IPS-11a (cell line): ENCODE measurements around the gene UBXN6.

Experiments used
- H3K4me3 ChIP-seq: one replicate; pipeline ENCODE4 v1.5.1; 2013; ENCODE audit warnings: low read depth, low read length, control low read depth

UBXN6 gene

GRCh38 chr19:4443188-4443587 lies 14.4 kb downstream of the UBXN6 start:
- H3K4me3 ChIP-seq = no peak overlapping the region

GRCh38 chr19:4442819-4443146 lies 14.8 kb downstream of the UBXN6 start:
- no peak overlapping the region for H3K4me3 ChIP-seq

GRCh38 chr19:4441994-4442818 lies 15.4 kb downstream of the UBXN6 start:
- no peak overlapping the region for H3K4me3 ChIP-seq

GRCh38 chr19:4439243-4439642 lies 18.4 kb downstream of the UBXN6 start:
- H3K4me3 ChIP-seq = no peak overlapping the region

- no peak overlapping the region for H3K4me3 ChIP-seq
Measured at GRCh38 chr19:4437103-4437502, 20.5 kb downstream of the UBXN6 start.

- H3K4me3 ChIP-seq = no peak overlapping the region
Measured at GRCh38 chr19:4436231-4436630, 21.4 kb downstream of the UBXN6 start.

- H3K4me3 ChIP-seq = no peak overlapping the region
Measured at GRCh38 chr19:4434391-4434790, 23.2 kb downstream of the UBXN6 start.

GRCh38 chr19:4432918-4433506 lies 24.6 kb downstream of the UBXN6 start:
- no peak overlapping the region for H3K4me3 ChIP-seq

- no peak overlapping the region for H3K4me3 ChIP-seq
Measured at GRCh38 chr19:4431808-4432674, 25.6 kb downstream of the UBXN6 start.

GRCh38 chr19:4431296-4431695 lies 26.3 kb downstream of the UBXN6 start:
- H3K4me3 ChIP-seq = no peak overlapping the region

GRCh38 chr19:4430760-4431159 lies 26.8 kb downstream of the UBXN6 start:
- no peak overlapping the region for H3K4me3 ChIP-seq

- no peak overlapping the region for H3K4me3 ChIP-seq
Measured at GRCh38 chr19:4429771-4430171, 27.8 kb downstream of the UBXN6 start.

- H3K4me3 ChIP-seq = no peak overlapping the region
Measured at GRCh38 chr19:4429256-4429655, 28.3 kb downstream of the UBXN6 start.

GRCh38 chr19:4428326-4428975 lies 29.1 kb downstream of the UBXN6 start:
- no peak overlapping the region for H3K4me3 ChIP-seq

- H3K4me3 ChIP-seq = no peak overlapping the region
Measured at GRCh38 chr19:4425537-4425936, 32.1 kb downstream of the UBXN6 start.

GRCh38 chr19:4423416-4424126 lies 34.0 kb downstream of the UBXN6 start:
- no peak overlapping the region for H3K4me3 ChIP-seq

GRCh38 chr19:4416268-4416667 lies 41.3 kb downstream of the UBXN6 start:
- H3K4me3 ChIP-seq = no peak overlapping the region

- no peak overlapping the region for H3K4me3 ChIP-seq
Measured at GRCh38 chr19:4415352-4415751, 42.2 kb downstream of the UBXN6 start.

- H3K4me3 ChIP-seq = no peak overlapping the region
Measured at GRCh38 chr19:4414800-4415321, 42.7 kb downstream of the UBXN6 start.

- no peak overlapping the region for H3K4me3 ChIP-seq
Measured at GRCh38 chr19:4414144-4414799, 43.3 kb downstream of the UBXN6 start.
